ENCODE data around the gene MYOCD. TPM values are rescaled to one million over a fixed set of nuclear protein-coding genes. Genes with fewer than 3 reads are reported as not detected.

The MYOCD gene
- total RNA-seq, 4 donors from 2014 or later: 0.80 to 9.3 (median 1.6) TPM

DNA sequence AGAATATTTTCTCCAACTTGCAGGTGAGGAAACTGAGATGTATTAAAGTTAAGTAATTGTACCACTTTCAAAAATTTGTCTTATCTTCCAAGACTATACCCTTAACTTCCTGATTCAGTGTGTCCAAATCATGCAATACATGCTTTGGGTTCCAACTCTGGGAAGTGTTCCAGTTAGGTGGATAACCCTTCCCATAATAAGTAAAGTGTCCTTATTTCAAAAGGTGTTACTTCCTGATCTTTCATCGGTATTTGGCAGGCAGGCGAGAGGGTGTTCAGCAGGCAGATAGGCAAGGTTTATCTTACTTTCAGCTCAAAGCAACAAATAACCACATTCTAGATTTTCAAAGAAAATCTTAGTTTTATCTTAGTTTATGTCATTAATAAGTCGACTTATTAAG lies 77.4 kb downstream of the MYOCD start:
- 46 to 62% methylated on average over 3 of the region's 3 CpGs for WGBS, 2 donors
- no peak for TF ChIP-seq POLR2A (IDR thresholded peaks at IDR 0.05)
- TF ChIP-seq, protein P1, sequence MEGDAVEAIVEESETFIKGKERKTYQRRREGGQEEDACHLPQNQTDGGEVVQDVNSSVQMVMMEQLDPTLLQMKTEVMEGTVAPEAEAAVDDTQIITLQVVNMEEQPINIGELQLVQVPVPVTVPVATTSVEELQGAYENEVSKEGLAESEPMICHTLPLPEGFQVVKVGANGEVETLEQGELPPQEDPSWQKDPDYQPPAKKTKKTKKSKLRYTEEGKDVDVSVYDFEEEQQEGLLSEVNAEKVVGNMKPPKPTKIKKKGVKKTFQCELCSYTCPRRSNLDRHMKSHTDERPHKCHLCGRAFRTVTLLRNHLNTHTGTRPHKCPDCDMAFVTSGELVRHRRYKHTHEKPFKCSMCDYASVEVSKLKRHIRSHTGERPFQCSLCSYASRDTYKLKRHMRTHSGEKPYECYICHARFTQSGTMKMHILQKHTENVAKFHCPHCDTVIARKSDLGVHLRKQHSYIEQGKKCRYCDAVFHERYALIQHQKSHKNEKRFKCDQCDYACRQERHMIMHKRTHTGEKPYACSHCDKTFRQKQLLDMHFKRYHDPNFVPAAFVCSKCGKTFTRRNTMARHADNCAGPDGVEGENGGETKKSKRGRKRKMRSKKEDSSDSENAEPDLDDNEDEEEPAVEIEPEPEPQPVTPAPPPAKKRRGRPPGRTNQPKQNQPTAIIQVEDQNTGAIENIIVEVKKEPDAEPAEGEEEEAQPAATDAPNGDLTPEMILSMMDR (IDR thresholded peaks at IDR 0.05): no peak
- no peak overlapping the region for H3K4me3 ChIP-seq (ENCODE audit: low read depth, poor library complexity, severe bottlenecking)
- intact Hi-C loops (cut with DNase I; ENCODE audit: low total_unique reads): no loop called here
- no peak for DNase-seq (ENCODE audit: low spot score in 2 of 2)

DNA sequence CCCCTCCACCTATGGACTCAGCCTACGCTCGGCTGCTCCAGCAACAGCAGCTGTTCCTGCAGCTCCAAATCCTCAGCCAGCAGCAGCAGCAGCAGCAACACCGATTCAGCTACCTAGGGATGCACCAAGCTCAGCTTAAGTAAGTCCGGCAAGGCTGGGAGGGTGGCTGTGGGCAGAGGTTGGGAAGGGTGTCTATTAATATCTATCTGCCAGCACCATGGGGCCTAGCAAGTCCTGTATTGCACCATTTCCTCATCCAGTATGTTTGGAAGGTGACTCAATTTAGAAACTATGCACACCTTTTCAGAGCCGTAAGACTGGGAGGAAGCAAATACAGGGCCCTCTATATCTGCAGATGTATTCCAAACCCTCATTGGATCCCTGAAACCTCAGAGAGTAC lies 78.6 kb downstream of the MYOCD start:
- no peak overlapping the region for H3K4me3 ChIP-seq (ENCODE audit: low read depth, poor library complexity, severe bottlenecking)
- no peak for DNase-seq (ENCODE audit: low spot score in 2 of 2)
- WGBS, 2 donors: 80 to 82% methylated on average over 2 to 5 of the region's 5 CpGs
- no peak for TF ChIP-seq POLR2A (IDR thresholded peaks at IDR 0.05)
- TF ChIP-seq, protein P1 (IDR thresholded peaks at IDR 0.05): no peak
- intact Hi-C loops (cut with DNase I; ENCODE audit: low total_unique reads): no loop called here

DNA sequence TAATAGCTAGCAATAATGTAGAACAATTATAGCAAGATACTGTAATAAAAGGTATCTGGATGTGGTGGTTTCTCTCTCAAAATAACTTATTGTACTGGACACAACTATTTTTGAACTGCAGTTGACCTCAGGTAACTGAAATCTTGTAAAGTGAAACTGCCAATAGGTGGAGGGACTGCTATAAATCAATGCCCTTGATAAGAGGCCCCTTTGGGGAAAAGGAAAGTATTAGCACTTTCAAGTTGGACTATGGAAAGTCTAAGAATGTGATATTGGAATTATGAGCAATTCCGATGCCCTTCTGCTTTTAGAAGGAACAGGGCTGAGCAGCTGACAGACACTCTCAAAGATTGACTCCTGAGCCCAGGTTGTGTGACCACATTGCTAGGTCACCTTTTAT lies 79.1 kb downstream of the MYOCD start:
- TF ChIP-seq POLR2A (IDR thresholded peaks at IDR 0.05): no peak
- TF ChIP-seq, protein P1 (IDR thresholded peaks at IDR 0.05): no peak
- DNase-seq (ENCODE audit: low spot score in 2 of 2): no peak
- intact Hi-C loops (cut with DNase I; ENCODE audit: low total_unique reads): no loop called here
- WGBS, 2 donors: 90 to 96% methylated on average over 1 of the region's 1 CpG
- no peak overlapping the region for H3K4me3 ChIP-seq (ENCODE audit: low read depth, poor library complexity, severe bottlenecking)

DNA sequence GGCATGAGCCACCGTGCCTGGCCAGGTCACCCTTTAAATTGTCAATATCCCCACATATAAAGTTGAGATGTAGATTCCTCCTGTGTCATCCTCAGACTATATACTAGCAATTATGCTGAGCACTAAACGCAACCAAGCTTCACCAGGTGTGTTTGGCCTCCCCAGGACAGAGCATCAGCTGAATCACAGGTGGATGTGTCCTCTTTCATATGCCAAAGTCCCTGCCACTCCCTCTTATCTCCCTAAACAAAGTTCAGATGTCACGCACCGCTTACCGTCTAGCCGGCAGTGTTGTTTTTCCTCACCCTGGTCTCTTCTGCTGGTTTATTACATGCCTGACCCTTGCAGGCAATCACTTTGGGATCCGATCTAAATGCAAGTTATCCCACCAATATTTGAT lies 79.8 kb downstream of the MYOCD start:
- WGBS, 2 donors: 83 to 86% methylated on average over 7 of the region's 7 CpGs
- no peak overlapping the region for H3K4me3 ChIP-seq (ENCODE audit: low read depth, poor library complexity, severe bottlenecking)
- intact Hi-C loops (cut with DNase I; ENCODE audit: low total_unique reads): no loop called here
- no peak for DNase-seq (ENCODE audit: low spot score in 2 of 2)
- no peak for TF ChIP-seq POLR2A (IDR thresholded peaks at IDR 0.05)
- TF ChIP-seq, protein P1 (IDR thresholded peaks at IDR 0.05): no peak

DNA sequence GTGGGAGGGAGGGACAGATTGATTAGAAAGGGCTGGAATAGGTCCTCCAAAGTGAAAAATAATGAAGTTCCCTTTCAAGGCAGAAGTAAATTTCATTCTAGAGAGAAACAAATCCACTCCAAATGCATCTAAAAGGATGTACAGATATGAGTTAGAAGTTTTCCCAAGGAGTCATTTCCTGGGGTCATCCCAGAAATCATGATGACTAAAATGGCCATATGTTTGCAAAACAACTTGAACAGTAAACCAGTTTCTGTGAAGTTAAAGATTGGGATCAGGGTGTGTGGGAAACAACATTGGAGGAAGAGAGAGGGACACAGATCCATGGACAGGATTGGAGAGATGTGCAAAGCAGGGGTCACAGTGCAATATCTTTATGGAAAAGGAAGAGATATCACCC lies 91.1 kb downstream of the MYOCD start:
- DNase-seq (ENCODE audit: low spot score in 2 of 2): no peak
- intact Hi-C loops (cut with DNase I; ENCODE audit: low total_unique reads): no loop called here
- no peak for TF ChIP-seq POLR2A (IDR thresholded peaks at IDR 0.05)
- TF ChIP-seq, protein P1 (IDR thresholded peaks at IDR 0.05): no peak
- no peak overlapping the region for H3K4me3 ChIP-seq (ENCODE audit: low read depth, poor library complexity, severe bottlenecking)

DNA sequence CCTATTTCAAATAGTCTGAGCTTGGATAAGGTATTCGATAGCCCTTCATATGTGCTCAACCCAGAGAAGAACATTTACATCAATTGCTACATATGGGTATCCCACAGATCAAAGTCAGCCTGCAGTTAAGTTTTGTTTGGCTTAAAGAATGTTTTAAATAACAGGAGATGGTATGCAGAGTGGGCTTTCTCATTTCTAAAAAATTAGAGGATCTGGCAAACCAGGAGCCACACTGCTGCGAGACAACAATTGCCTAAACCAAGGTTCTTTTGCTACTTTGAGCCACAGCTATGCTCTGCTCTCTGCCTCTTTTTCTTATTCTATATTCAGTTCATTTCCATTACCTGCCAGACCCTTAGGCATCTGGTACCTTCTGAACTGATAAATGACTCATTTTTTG lies 93.4 kb downstream of the MYOCD start:
- WGBS, 2 donors: 58 to 69% methylated on average over 2 of the region's 2 CpGs
- intact Hi-C loops (cut with DNase I; ENCODE audit: low total_unique reads): no loop called here
- DNase-seq (ENCODE audit: low spot score in 2 of 2): no peak
- TF ChIP-seq, protein P1 (IDR thresholded peaks at IDR 0.05): no peak
- no peak for TF ChIP-seq POLR2A (IDR thresholded peaks at IDR 0.05)
- no peak overlapping the region for H3K4me3 ChIP-seq (ENCODE audit: low read depth, poor library complexity, severe bottlenecking)
